Measurements from ENCODE around the gene BARHL1. TPM values are rescaled to one million over a fixed set of nuclear protein-coding genes. Genes with fewer than 3 reads are reported as not detected.

BARHL1 gene
- polyA plus RNA-seq, 1 donor from 2014 or later, result not detected

DNA sequence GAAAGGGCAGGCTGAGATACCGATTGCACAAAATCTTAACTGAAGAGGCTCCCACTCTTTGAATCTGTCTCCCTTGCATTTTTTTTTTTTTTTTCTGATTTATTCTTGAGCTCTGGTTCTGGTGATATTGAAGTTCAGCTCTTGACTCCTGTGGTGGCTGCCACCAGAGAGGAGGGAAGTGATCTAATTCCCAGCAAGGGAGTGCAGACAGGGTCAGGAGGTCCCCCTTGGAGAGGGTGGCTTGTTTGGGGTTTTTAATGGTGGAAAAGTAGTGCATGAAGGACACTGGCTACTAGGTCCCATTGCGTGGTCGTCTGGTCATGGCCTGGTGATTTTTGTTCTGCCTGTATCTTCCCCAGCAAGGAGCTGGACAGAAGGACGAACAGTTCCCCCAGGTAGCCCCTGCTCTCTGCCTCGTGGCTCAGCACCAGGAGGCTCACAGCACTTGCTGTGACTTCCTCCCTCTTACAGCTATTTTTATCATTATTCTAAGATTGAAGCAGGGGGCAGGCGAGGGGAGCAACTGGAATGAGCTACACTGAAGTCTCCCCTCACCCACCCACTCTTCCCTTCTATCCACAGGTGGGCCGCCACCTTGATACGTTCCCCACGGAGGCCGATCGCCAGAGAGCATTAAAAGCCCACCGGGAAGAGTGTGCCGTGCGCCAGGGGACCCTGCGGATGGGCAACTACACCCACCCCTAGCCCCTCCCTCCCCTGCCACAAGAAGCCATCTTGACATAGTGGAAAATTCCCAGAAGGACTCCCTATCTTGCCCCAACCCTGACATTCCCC lies 10.4 kb upstream of the BARHL1 start:
- Mint-ChIP-seq H3K27ac (peak overlapping the region in 1 of 3 donors; percentile 28), H3K9me3 (peaks cover 0 to 2% (median 0%) of the 10 kb centered on the region in 3 donors), H3K36me3 (peaks cover 7% of the 10 kb centered on the region), H3K4me3 (no peak overlapping the region), H3K4me1 (peaks cover 0 to 2% (median 0%) of the 10 kb centered on the region in 3 donors), H3K27me3 (peaks cover 22% of the 10 kb centered on the region)

DNA sequence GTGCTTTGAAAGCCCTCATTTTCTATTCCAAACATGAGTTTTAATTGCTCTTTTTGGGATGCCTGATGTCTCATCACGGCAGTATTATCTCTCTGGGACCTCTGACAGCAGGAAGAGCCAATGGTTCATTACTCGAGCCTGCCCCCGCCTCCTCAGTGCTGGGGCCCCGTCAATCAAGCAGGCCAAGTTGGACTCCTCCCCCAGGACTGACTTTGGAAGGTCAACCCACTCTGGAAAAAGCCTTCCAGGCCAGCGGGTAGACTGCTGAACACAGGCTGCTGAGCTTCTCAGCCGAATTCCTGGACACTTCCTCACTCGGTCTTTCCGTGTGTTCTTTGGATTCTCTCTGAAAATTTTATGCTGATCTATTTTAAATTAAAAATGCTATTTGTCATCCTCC lies 9.5 kb upstream of the BARHL1 start:
- Mint-ChIP-seq H3K9me3 (no peaks in the 10 kb centered on the region), H3K27me3 (peaks cover 26% of the 10 kb centered on the region), H3K27ac (peak overlapping the region in 1 of 3 donors; percentile 50), H3K36me3 (peaks cover 7% of the 10 kb centered on the region), H3K4me3 (no peak overlapping the region), H3K4me1 (peaks cover 0 to 2% (median 0%) of the 10 kb centered on the region in 3 donors)

DNA sequence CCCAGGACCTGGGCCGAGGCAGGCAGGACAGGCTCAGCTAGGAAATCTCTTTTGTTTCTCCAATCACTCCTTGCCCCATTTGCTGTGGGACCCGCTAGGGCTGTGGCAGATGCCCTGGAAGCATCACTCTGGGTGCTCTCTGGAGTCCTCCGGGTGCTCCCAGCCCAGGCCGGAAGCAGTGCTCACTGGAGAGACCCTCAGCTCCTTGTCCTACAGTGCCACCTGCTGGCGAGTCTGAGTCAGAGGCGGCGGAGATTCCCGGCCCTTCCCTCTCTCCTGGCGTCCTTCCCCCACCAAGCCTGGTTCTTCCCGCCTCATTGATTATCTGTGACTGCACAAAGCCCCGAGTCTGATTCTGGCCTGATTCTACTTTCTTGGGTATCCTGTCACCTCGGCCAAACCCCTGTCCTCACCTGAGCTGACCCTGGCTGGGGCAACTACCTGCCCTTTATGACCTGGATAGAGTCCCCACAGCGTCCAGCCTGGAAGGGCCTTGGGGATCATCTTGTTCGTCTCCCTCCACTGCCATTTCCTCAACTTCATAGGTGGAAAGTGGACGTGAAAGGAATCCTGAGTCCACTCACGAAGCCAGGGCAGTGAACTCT lies 7.3 kb upstream of the BARHL1 start:
- Mint-ChIP-seq H3K36me3 (peaks cover 8% of the 10 kb centered on the region), H3K27me3 (peaks cover 36% of the 10 kb centered on the region), H3K4me1 (peaks cover 0 to 3% (median 2%) of the 10 kb centered on the region in 3 donors), H3K4me3 (no peak overlapping the region), H3K27ac (peak overlapping the region in 1 of 3 donors; percentile 66), H3K9me3 (no peaks in the 10 kb centered on the region)

DNA sequence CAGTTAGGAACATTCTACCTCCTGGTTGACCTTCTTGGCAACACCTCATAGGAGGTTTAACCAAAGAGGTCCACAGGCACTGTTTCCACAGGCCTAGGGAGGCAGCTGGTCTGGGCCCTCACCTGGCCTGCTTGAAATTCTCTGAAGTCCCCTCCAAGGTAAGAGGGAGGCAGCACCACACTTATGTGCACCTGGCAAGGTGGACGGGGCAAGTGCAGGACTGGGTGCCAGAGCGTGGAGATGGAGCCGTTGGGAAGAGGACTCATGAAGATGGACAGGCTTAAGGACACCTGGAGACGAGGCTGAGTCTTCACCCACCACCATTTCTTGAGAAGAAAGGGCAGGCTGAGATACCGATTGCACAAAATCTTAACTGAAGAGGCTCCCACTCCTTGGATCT lies 6.6 kb upstream of the BARHL1 start:
- Mint-ChIP-seq H3K36me3 (peaks cover 8% of the 10 kb centered on the region), H3K27me3 (peaks cover 36% of the 10 kb centered on the region), H3K9me3 (no peaks in the 10 kb centered on the region), H3K27ac (peak overlapping the region in 1 of 3 donors; percentile 26), H3K4me3 (no peak overlapping the region), H3K4me1 (peaks cover 0 to 3% (median 2%) of the 10 kb centered on the region in 3 donors)

DNA sequence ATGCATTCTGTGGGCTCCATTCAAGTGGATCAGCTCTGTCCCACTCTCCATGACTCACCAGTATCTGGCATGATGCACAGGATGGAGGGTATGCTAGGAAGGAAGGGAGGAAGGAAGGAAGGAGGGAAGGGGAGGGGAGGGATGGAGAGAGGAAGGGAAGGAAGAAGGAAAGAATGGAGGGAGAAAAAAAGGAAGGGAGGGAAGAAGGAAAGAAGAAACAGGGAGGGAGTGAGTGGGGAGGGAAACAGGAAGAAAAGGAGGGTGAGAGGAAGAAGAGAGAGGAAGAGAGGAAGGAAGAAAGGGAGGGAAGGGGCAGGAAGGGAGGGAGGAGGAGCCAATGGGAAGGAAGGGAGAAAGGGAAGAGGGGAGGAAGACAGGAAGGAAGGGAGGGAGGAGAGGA lies 5.3 kb upstream of the BARHL1 start:
- no peaks in the 10 kb centered on the region for H3K9me3 Mint-ChIP-seq
- H3K27me3 Mint-ChIP-seq, result peaks cover 43% of the 10 kb centered on the region
- H3K36me3 Mint-ChIP-seq, result peaks cover 6% of the 10 kb centered on the region
- H3K4me1 Mint-ChIP-seq, result peaks cover 2 to 8% (median 7%) of the 10 kb centered on the region in 3 donors
- H3K27ac Mint-ChIP-seq, result no peak overlapping the region
- H3K4me3 Mint-ChIP-seq, result no peak overlapping the region

DNA sequence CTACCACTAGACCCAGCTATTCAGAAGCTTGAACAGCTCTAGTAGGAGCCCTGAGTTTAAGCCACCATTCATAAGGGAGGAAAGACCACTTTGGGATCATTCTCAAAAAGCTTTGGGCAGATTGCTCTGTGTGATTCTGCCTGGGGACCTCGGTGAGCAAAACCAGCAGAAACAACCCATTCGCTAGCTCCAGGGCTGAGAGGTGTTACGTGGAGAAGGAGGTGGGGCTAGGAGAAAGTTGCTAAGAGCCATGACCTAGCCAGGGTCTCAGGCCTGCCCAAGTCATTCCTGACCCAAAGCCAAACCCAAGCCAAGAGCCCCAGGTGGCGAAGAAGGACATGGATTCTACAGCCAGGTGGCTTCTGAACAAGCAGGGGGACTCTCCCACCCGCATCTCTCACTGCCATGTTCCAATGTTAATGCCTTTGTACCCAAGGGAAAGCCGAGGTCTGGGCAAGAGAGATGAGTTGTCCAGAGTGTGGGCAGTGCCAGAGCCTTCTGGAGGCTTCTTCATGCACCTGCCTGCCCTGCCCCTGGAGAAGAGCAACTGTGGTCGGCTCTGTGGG lies 4.0 kb upstream of the BARHL1 start:
- Mint-ChIP-seq H3K27ac (peak overlapping the region in 2 of 3 donors; percentile 26 to 85), H3K4me3 (peak overlapping the region in 3 of 4 donors; percentile 13 to 70 (median 46)), H3K4me1 (peaks cover 2 to 8% (median 7%) of the 10 kb centered on the region in 3 donors), H3K36me3 (peaks cover 3% of the 10 kb centered on the region), H3K27me3 (peaks cover 49% of the 10 kb centered on the region), H3K9me3 (no peaks in the 10 kb centered on the region)

DNA sequence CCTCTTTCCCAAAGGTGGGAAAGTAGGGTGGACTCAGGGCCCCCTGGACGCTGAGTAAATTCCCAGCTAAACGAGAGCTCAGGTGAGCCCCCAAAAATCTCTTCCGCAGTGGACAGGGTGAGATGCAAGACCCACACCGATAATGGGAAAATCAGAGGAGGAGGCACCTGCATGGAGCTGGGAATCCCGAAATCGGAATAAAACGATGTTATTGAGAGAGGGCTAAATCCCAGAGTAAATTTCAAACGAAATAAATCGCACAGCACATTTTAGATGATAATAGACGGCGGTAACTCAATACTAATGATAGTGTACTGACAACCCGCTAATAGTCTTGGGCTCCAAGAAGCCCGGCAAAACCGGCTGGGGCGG lies 3.0 kb upstream of the BARHL1 start:
- Mint-ChIP-seq H3K36me3 (peaks cover 3% of the 10 kb centered on the region), H3K9me3 (no peaks in the 10 kb centered on the region), H3K4me1 (peaks cover 2 to 8% (median 7%) of the 10 kb centered on the region in 3 donors), H3K27ac (peak overlapping the region in 2 of 3 donors; percentile 23 to 51), H3K27me3 (peaks cover 47% of the 10 kb centered on the region), H3K4me3 (peak overlapping the region in 1 of 4 donors; percentile 18)

DNA sequence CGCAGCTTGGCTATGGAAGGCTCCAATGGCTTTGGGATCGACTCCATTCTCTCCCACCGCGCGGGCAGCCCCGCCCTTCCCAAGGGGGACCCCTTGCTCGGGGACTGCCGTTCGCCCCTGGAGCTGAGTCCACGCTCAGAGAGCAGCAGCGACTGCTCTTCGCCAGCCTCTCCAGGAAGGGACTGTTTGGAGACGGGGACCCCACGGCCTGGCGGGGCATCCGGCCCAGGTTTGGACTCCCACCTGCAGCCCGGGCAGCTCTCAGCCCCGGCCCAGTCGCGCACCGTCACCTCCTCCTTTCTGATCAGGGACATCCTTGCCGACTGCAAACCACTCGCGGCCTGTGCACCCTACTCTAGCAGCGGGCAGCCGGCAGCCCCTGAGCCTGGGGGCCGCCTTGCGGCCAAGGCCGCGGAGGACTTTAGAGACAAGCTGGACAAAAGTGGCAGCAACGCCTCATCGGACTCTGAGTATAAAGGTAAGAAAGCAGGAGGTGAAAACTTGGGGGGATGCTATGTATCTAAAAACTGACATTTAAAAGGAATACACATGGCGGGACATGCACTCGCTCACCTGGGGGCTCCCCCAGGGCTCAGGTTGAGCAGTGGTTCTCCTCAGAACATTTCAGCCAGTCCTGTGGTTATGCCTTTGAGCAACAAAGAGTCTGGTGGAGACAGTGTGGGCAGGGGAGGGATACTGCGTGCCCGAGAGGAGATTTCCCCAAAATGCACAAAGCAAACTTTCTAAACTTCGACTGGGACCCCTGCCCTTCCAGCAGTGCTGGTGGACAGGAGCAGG lies 579 bp downstream of the BARHL1 start:
- Mint-ChIP-seq H3K4me3 (peak overlapping the region in 3 of 4 donors; percentile 23 to 74 (median 65)), H3K27me3 (peaks cover 51% of the 10 kb centered on the region)

DNA sequence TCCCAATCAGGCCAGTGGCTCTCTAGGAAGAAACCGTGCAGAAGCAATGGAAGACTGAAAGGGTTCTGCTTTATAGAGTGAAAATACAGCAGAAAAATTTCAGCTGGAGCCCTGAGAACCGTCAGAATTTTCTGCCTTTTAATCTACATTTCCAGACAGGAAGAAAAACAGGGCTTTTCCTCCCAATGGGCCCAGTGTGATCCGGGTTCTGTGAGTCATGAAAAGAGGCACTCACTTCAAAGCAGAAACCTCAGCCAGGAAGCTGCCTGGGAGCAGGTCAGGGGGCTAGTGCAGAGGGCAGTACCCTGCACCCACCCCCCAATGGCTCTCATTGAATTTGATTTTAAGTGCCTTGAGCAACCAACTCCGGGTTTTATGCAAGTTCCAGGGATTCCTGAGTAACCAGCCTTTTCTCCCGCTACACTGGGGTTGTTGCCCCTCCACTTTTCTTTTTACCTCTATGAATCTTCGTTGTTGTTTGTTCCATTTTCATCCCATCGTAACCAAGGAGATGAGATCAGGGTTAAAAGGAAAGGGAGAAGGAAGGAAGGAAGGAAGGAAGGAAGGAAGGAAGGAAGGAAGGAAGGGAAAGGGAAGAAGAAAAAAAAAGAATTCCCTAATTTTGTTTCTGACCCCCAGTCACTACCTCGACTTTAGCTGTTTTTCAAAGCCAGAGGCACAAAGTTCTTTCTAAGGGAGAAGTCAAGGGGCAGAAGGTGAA lies 1.3 kb downstream of the BARHL1 start:
- Mint-ChIP-seq H3K36me3 (peaks cover under 1% of the 10 kb centered on the region), H3K27ac (peak overlapping the region; percentile 71 to 97 (median 80)), H3K4me3 (peak overlapping the region in 2 of 4 donors; percentile 65 to 74), H3K4me1 (peaks cover 9 to 17% (median 15%) of the 10 kb centered on the region in 3 donors), H3K27me3 (peaks cover 49% of the 10 kb centered on the region), H3K9me3 (peaks cover 0 to 9% (median 0%) of the 10 kb centered on the region in 3 donors)

More for the DNA sequence above, 579 bp downstream of the BARHL1 start:
- H3K9me3 Mint-ChIP-seq, result peaks cover 0 to 9% (median 0%) of the 10 kb centered on the region in 3 donors
- peak overlapping the region; percentile 71 to 97 (median 80) for H3K27ac Mint-ChIP-seq
- peaks cover 7 to 16% (median 13%) of the 10 kb centered on the region in 3 donors for H3K4me1 Mint-ChIP-seq
- peaks cover 1% of the 10 kb centered on the region for H3K36me3 Mint-ChIP-seq

DNA sequence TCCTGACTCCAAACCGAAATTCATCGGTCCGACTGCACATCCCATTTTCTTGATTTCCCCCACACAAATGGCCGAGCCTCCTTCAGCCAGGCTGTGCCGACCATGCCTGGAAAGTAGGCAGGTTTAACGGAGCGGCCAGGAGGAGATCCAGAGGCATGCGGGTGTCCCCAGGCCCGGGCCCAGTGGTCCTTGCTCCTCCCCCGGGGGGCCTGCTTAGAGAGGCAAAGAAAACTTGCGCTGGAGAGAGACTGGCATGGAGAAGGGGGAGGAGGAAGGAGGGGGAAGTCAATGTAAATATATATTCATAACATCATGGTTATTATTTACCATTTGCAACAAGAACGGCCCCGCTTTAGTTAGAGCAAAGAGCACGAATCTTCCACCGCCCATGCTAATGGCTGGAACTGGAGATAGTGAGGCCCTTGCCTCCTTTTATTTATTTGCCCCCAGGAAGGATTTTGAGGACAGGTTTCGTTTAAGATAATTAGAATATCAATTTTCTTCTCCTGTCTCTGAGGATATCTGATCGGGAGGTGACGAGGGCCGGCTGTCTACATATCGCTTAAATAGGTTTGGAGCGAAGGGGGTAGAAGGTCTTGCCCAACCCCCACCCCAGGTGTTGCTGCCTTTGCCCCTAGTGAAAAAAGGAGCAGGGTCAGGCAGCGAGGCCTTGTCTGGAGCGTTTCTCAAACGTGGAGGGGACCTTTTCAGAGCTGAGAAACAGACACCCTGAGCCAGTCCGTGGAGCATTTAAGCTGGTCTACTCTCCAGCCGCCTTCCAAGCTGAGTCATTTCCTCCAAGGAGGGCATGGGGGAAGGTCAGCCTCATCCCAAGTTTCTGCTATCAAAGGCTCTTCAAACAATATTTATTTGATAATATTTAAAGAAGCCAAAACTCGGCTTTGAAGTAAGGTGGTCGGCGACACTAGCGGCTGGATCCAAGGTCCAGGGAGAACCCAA lies 2.5 kb downstream of the BARHL1 start:
- Mint-ChIP-seq H3K27ac (peak overlapping the region in 1 of 3 donors; percentile 97), H3K27me3 (peaks cover 48% of the 10 kb centered on the region), H3K9me3 (peaks cover 0 to 9% (median 0%) of the 10 kb centered on the region in 3 donors), H3K4me1 (peaks cover 9 to 17% (median 15%) of the 10 kb centered on the region in 3 donors), H3K4me3 (no peak overlapping the region), H3K36me3 (no peaks in the 10 kb centered on the region)

DNA sequence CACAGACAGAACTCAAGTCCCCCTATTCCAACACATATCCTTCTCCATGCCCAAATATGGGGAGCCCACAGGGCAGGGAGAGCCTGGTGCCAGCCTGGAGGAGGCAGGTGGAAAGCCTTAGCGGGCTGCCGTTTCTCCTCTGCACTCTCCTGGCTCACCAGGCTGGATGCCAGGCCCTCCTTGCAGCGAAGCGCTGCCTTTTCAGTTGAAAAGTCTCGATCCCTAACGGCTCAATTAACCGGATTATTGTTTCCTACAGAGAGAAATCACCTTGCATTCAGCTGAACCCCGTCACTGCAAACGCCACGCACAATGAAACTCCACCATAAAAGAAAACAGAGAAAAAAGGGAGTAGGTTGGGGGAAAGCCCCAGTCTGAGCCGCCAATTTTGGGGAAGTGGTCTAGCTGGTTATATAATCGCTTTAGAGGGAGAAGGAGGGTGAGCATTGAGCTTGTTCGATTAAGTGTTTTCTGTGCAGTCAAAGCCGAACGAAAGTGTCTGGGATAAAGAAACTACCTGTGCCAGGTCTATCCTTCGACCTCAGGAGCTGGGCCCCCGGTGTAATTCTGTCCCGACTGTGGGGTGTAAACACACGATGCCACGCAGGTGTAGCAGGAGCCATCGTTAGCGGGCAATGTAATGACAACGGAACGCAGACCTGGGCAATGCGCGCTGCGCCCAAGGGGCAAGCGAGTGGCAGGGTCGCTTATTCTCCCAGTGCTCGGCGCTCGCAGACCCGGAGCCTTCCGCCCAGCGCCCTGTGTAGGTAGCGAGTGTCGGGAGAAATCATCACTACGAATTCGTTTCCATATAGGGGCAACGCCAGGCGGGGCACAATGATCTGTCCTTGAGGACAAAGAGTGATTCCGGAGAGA lies 3.8 kb downstream of the BARHL1 start:
- H3K4me1 Mint-ChIP-seq, result peaks cover 9 to 17% (median 14%) of the 10 kb centered on the region in 3 donors
- H3K27ac Mint-ChIP-seq, result peak overlapping the region; percentile 77 to 97 (median 85)
- H3K27me3 Mint-ChIP-seq, result peaks cover 54% of the 10 kb centered on the region
- peak overlapping the region; percentile 35 to 78 (median 54) for H3K4me3 Mint-ChIP-seq
- H3K9me3 Mint-ChIP-seq, result peaks cover 0 to 9% (median 0%) of the 10 kb centered on the region in 3 donors
- no peaks in the 10 kb centered on the region for H3K36me3 Mint-ChIP-seq

DNA sequence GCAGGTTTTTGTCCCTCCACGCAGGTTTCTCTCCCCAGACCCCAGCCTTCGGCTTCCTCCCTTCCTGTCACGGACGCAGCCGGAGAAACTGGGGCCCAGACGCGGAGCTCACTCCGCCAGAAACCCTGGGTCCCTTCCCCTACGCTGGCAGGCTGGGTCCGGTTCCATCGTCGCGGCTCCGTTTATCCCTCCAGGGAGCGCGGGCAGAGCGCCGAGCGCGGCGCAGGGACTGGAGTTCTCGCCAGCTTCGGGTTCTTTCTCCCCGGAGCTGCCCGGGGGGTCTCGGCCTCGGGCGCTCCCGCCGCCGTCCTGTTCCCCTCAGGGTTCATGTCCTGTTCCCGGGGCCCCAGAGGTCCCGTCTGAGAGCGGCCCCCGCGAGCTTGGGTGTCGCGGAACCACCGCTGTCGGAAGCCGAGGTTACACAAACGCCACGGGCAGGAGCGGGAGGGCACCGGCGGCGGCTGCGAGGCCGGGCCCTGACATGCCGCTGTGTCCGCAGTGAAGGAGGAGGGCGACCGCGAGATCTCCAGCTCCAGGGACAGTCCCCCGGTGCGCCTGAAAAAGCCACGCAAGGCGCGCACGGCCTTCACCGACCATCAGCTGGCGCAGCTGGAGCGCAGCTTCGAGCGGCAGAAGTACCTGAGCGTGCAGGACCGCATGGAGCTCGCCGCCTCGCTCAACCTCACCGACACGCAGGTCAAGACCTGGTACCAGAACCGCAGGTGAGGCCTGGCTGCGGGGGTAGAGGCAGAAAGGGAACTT lies 4.6 kb downstream of the BARHL1 start:
- Mint-ChIP-seq H3K4me3 (peak overlapping the region in 1 of 4 donors; percentile 78), H3K4me1 (peaks cover 9 to 12% (median 9%) of the 10 kb centered on the region in 3 donors), H3K27ac (peak overlapping the region; percentile 67 to 97 (median 77)), H3K36me3 (no peaks in the 10 kb centered on the region), H3K27me3 (peaks cover 52% of the 10 kb centered on the region), H3K9me3 (peaks cover 0 to 9% (median 0%) of the 10 kb centered on the region in 3 donors)
